Testis (tissue), 2 donors: ENCODE measurements around the gene CREBBP.

Experiments used
- POLR2A ChIP-seq: fragments of 450-650 bp; IDR thresholded peaks from one replicate; pipeline ENCODE4 v1.6.1; 2017; ENCODE audit warnings: antibody characterized with exemption, mild to moderate bottlenecking, moderate library complexity
- TF ChIP-seq, protein P1 (sequence below), 3 experiments: fragments of 450-650 bp in 2 of 3; fragments of 200-600 bp in 1 of 3; sonication (generic) in 1 of 3; IDR thresholded peaks; one replicate each; pipeline ENCODE4 v1.5.1; 2016 to 2019; ENCODE audit warnings: antibody characterized with exemption in 3 of 3, mild to moderate bottlenecking in 2 of 3, moderate library complexity in 1 of 3

DNA sequence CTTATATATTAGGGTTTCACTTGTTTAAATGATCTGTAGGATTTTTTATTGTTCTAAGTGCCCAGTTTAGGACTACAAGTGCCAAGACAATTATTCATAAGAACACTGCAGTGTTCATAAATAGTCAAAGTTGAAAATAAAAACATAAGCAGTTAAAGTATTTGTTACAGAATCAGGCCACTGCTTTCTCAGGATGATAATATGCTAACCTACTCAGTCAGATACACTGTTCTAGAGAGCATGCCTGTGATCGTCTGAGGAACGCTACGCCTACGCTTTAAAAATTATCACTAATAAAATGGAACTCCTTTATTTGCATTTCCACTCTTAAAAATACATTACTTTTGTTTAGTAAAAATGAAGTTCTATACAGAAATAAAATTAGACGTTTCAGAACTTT is 125.7 kb downstream of the CREBBP start:
- TF ChIP-seq, protein P1, sequence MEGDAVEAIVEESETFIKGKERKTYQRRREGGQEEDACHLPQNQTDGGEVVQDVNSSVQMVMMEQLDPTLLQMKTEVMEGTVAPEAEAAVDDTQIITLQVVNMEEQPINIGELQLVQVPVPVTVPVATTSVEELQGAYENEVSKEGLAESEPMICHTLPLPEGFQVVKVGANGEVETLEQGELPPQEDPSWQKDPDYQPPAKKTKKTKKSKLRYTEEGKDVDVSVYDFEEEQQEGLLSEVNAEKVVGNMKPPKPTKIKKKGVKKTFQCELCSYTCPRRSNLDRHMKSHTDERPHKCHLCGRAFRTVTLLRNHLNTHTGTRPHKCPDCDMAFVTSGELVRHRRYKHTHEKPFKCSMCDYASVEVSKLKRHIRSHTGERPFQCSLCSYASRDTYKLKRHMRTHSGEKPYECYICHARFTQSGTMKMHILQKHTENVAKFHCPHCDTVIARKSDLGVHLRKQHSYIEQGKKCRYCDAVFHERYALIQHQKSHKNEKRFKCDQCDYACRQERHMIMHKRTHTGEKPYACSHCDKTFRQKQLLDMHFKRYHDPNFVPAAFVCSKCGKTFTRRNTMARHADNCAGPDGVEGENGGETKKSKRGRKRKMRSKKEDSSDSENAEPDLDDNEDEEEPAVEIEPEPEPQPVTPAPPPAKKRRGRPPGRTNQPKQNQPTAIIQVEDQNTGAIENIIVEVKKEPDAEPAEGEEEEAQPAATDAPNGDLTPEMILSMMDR (IDR thresholded peaks at IDR 0.05), result no peak
- TF ChIP-seq POLR2A, result no peak
